Upper lobe of left lung (tissue), 6 donors: ENCODE results near the gene SLC35E4. TPM values are rescaled to one million over a fixed set of nuclear protein-coding genes. Genes with fewer than 3 reads are reported as not detected.

Experiments
- ATAC-seq, 2 donors: fragments of 200-7000 bp; cut with Tn5 transposase; one replicate each; pipeline ENCODE4 v1.9.1; 2022; ENCODE audit warnings: mild to moderate bottlenecking in 2 of 2, moderate library complexity in 2 of 2; ENCODE audit not compliant: low FRiP score in 2 of 2
- DNase-seq, 2 donors: peaks; one replicate each; pipeline ENCODE4 v3.0.0-alpha.2; 2019 to 2020
- H3K27ac ChIP-seq, 4 donors: fragments of 200-600 bp; sonication (generic); one replicate each; pipeline ENCODE4 v1.5.1; 2016 to 2019
- H3K27me3 ChIP-seq, 4 donors: fragments of 200-600 bp; sonication (generic); one replicate each; pipeline ENCODE4 v1.5.1; 2017 to 2019
- H3K36me3 ChIP-seq, 4 donors: fragments of 200-600 bp; sonication (generic); one replicate each; pipeline ENCODE4 v1.5.1; 2016 to 2019
- H3K4me1 ChIP-seq, 4 donors: fragments of 200-600 bp; sonication (generic); one replicate each; pipeline ENCODE4 v1.5.1; 2018 to 2019
- H3K4me3 ChIP-seq, 4 donors: fragments of 200-600 bp; sonication (generic); one replicate each; pipeline ENCODE4 v1.5.1; 2017 to 2019; ENCODE audit warnings: mild to moderate bottlenecking in 2 of 4, moderate library complexity in 1 of 4
- H3K9me3 ChIP-seq, 4 donors: fragments of 200-600 bp; sonication (generic); one replicate each; pipeline ENCODE4 v1.5.1; 2018 to 2019
- EP300 ChIP-seq, 4 donors: sonication (generic); formaldehyde crosslinking; IDR thresholded peaks; one replicate each; pipeline ENCODE4 v1.5.1; 2017; ENCODE audit warnings: antibody characterized with exemption in 4 of 4, control low read depth in 2 of 4
- POLR2A ChIP-seq, 4 donors: fragments of 450-650 bp; IDR thresholded peaks; one replicate each; pipeline ENCODE4 v1.5.1; 2016 to 2017; ENCODE audit warnings: antibody characterized with exemption in 4 of 4, mild to moderate bottlenecking in 2 of 4
- POLR2AphosphoS5 ChIP-seq, 2 donors: sonication (generic); formaldehyde crosslinking; IDR thresholded peaks; one replicate each; pipeline ENCODE4 v1.5.1; 2017; ENCODE audit warnings: antibody characterized with exemption in 2 of 2
- WGBS, 2 donors: methylation state at CpG; one replicate each; pipeline ENCODE4 v1.1.5; 2017 to 2018; 5-methylcytosine and 5-hydroxymethylcytosine counted together
- total RNA-seq, 6 donors: library from RNA; depleted of rRNA in 4 of 6; stranded (reverse); fragments of >200 nt in 4 of 6; gene quantifications; one replicate each; pipeline versions ENCODE4 v1.1.0 to v1.2.1, GENCODE V29; 2016 to 2021
- TF ChIP-seq, protein P1 (sequence below), 6 experiments: fragments of 450-650 bp in 4 of 6; fragments of 200-600 bp in 2 of 6; sonication (generic) in 2 of 6; IDR thresholded peaks; one replicate each; pipeline ENCODE4 v1.5.1; 2016 to 2019; ENCODE audit warnings: antibody characterized with exemption in 6 of 6
- donor health status: DM: no; HTN: no; CAD: no; lungs with moderate emphysema.
- donor health status: DM: no; HTN: yes; CAD: no; lungs with severe emphysema.

The SLC35E4 gene
- total RNA-seq, 6 donors from 2014 or later = 1.3 to 14.7 (median 5.8) TPM

DNA sequence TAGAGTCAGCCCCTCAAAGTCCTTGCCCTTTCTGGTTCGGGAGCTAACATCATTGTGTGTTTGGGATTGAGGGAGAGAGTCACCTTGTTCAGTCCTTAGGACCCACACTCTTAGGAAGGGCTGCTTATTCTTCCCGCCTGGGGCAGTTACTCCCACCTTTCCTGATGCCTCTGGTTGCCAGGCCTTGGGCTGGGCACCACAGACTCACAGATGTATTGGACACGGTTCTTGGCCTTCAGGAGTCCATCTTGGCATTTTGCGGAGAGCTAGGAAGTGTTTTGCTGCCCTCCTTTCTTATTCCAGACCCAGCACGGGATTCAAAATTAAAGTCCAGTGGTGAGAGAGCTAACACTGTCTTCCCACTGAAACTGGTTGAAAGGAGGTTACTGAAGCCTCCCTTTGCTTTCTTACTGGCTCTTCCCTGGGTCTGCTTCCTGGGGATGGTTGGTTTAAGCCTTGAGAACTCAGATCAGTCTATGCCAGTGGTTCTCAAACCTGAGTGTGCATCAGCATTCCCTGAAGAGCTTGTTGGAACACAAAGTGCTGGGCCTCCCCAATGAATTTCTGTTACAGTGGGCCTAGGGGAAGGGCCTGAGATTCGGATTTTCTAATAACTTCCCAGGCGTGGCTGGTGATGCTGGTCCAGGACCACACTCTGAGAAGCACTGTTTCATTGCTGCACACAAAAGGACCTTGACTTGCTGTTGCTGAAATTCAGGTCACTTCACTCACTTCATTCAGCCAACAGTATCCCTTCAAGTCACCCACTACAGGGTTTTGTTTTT lies 60.5 kb downstream of the SLC35E4 start:
- no peaks in the 10 kb centered on the region for H3K27me3 ChIP-seq
- DNase-seq = no peak

More for the DNA sequence above, 60.5 kb downstream of the SLC35E4 start:
- no peak overlapping the region for H3K27ac ChIP-seq
- H3K4me3 ChIP-seq = no peak overlapping the region
- H3K36me3 ChIP-seq = no peaks in the 10 kb centered on the region
- ATAC-seq = no peak
- peaks cover 5 to 17% (median 14%) of the 10 kb centered on the region in 4 donors for H3K4me1 ChIP-seq
- 93 to 98% methylated on average over 6 to 7 of the region's 7 CpGs for WGBS, 2 donors
- no peaks in the 10 kb centered on the region for H3K9me3 ChIP-seq
- no peak for TF ChIP-seq EP300 (IDR thresholded peaks at IDR 0.05)
- TF ChIP-seq POLR2A (IDR thresholded peaks at IDR 0.05) = no peak
- TF ChIP-seq POLR2AphosphoS5 (IDR thresholded peaks at IDR 0.05) = no peak
- TF ChIP-seq, protein P1, sequence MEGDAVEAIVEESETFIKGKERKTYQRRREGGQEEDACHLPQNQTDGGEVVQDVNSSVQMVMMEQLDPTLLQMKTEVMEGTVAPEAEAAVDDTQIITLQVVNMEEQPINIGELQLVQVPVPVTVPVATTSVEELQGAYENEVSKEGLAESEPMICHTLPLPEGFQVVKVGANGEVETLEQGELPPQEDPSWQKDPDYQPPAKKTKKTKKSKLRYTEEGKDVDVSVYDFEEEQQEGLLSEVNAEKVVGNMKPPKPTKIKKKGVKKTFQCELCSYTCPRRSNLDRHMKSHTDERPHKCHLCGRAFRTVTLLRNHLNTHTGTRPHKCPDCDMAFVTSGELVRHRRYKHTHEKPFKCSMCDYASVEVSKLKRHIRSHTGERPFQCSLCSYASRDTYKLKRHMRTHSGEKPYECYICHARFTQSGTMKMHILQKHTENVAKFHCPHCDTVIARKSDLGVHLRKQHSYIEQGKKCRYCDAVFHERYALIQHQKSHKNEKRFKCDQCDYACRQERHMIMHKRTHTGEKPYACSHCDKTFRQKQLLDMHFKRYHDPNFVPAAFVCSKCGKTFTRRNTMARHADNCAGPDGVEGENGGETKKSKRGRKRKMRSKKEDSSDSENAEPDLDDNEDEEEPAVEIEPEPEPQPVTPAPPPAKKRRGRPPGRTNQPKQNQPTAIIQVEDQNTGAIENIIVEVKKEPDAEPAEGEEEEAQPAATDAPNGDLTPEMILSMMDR (IDR thresholded peaks at IDR 0.05) = no peak

Other genes with a start within 250 kb of the SLC35E4 start
- gene RNF215, start 248.4 kb upstream of the SLC35E4 start, total RNA-seq = 10 to 100 TPM in 5 of 6 donors, 1 to 10 TPM in 1; 9.3 to 30.3 (median 16.5) TPM
- gene SEC14L2, start 238.8 kb upstream of the SLC35E4 start, total RNA-seq = 10 to 100 TPM in 2 of 6 donors, 1 to 10 TPM in 4; 5.6 to 12.6 (median 8.4) TPM
- 10 to 100 TPM in 4 of 6 donors, 1 to 10 TPM in 2; 5.8 to 28.4 (median 12.8) TPM for gene MTFP1, start 210.0 kb upstream of the SLC35E4 start, total RNA-seq
- 1 to 10 TPM in 3 of 6 donors, under 1 TPM in 2, not detected in 1; 0.43 to 2.3 (median 1.1) TPM for gene SEC14L3, start 163.8 kb upstream of the SLC35E4 start, total RNA-seq
- 10 to 100 TPM; 11.6 to 41.2 (median 17.7) TPM for gene SEC14L4, start 130.1 kb upstream of the SLC35E4 start, total RNA-seq
- gene SEC14L6, start 89.0 kb upstream of the SLC35E4 start, total RNA-seq = 10 to 100 TPM; 11.4 to 41.3 (median 20.9) TPM
- 1 to 10 TPM; 1.7 to 8.4 (median 3.5) TPM for gene GAL3ST1, start 61.1 kb upstream of the SLC35E4 start, total RNA-seq
- gene PES1, start 43.9 kb upstream of the SLC35E4 start, total RNA-seq = 10 to 100 TPM; 27.2 to 66.9 (median 56.9) TPM
- 10 to 100 TPM; 40.2 to 87.1 (median 60.7) TPM for gene TCN2, start 28.6 kb upstream of the SLC35E4 start, total RNA-seq
- 10 to 100 TPM; 13.0 to 40.9 (median 29.4) TPM for gene DUSP18, start 32.1 kb downstream of the SLC35E4 start, total RNA-seq
- gene OSBP2, start 59.1 kb downstream of the SLC35E4 start, total RNA-seq = 10 to 100 TPM in 2 of 6 donors, 1 to 10 TPM in 4; 3.5 to 14.5 (median 5.0) TPM